Naive thymus-derived CD8-positive, alpha-beta T cell (primary cell): Measurements from ENCODE around the gene EIF5A. TPM values are rescaled to one million over a fixed set of nuclear protein-coding genes. Genes with fewer than 3 reads are reported as not detected.

Source experiments
- ATAC-seq, 2 donors: fragments of 150-1000 bp; cut with Tn5 transposase in 1 of 2; sonication (Bioruptor Pico), chemical (Tn5 transposase) in 1 of 2; 1 replicate in 1 of 2; 2 replicates in 1 of 2; pipeline ENCODE4 v1.10.0; 2021; ENCODE audit warnings: mild to moderate bottlenecking in 2 of 2, moderate library complexity in 2 of 2
- POLR2A ChIA-PET: fragments of 350-600 bp; sonication (Branson Sonifier 250); formaldehyde crosslinking; loops from one replicate; lab custom pipeline; 2021; ENCODE audit warnings: antibody characterized with exemption; lab: Charles Lee
- DNase-seq, 10 donors: peaks; one replicate each; pipeline versions ENCODE4 v3.0.0 to v3.0.0-alpha.2; 2020 to 2022
- H3K27ac Mint-ChIP-seq, 10 donors: one replicate each; pipeline ENCODE4 v1.8.0; 2020 to 2022; ENCODE audit warnings: mild to moderate bottlenecking in 10 of 10, mixed read lengths in 10 of 10, moderate library complexity in 4 of 10, inconsistent platforms in 1 of 10
- H3K27me3 Mint-ChIP-seq, 5 donors: one replicate each; pipeline ENCODE4 v1.8.0; 2021 to 2022; ENCODE audit warnings: mixed read lengths in 5 of 5
- H3K36me3 Mint-ChIP-seq, 3 donors: one replicate each; pipeline ENCODE4 v1.8.0; 2020 to 2022; ENCODE audit warnings: mixed read lengths in 3 of 3, mild to moderate bottlenecking in 2 of 3, inconsistent platforms in 1 of 3
- H3K4me1 Mint-ChIP-seq, 4 donors: one replicate each; pipeline ENCODE4 v1.8.0; 2021 to 2022; ENCODE audit warnings: mixed read lengths in 4 of 4
- H3K4me3 Mint-ChIP-seq, 10 donors: one replicate each; pipeline ENCODE4 v1.8.0; 2020 to 2022; ENCODE audit warnings: mild to moderate bottlenecking in 10 of 10, mixed read lengths in 10 of 10, moderate library complexity in 6 of 10, inconsistent platforms in 1 of 10
- H3K9me3 Mint-ChIP-seq, 9 donors: one replicate each; pipeline ENCODE4 v1.8.0; 2020 to 2022; ENCODE audit warnings: mixed read lengths in 9 of 9, mild to moderate bottlenecking in 3 of 9, inconsistent platforms in 1 of 9, moderate library complexity in 1 of 9
- polyA plus RNA-seq, 3 donors: library from polyadenylated mRNA; unstranded; fragments of 300-500 nt; fragmentation: Illumina TruSeq; gene quantifications; one replicate each; pipeline ENCODE4 v1.2.3, GENCODE V29; 2021
- total RNA-seq, 8 experiments: library from RNA in 2 of 8; stranded (reverse) in 2 of 8; gene quantifications; one replicate each; pipeline ENCODE4 v1.2.3 and lab custom pipeline; 2021 to 2026

Gene EIF5A
- total and polyA plus RNA-seq, 5 experiments from 2014 or later, result 209 to 690 (median 327) TPM

DNA sequence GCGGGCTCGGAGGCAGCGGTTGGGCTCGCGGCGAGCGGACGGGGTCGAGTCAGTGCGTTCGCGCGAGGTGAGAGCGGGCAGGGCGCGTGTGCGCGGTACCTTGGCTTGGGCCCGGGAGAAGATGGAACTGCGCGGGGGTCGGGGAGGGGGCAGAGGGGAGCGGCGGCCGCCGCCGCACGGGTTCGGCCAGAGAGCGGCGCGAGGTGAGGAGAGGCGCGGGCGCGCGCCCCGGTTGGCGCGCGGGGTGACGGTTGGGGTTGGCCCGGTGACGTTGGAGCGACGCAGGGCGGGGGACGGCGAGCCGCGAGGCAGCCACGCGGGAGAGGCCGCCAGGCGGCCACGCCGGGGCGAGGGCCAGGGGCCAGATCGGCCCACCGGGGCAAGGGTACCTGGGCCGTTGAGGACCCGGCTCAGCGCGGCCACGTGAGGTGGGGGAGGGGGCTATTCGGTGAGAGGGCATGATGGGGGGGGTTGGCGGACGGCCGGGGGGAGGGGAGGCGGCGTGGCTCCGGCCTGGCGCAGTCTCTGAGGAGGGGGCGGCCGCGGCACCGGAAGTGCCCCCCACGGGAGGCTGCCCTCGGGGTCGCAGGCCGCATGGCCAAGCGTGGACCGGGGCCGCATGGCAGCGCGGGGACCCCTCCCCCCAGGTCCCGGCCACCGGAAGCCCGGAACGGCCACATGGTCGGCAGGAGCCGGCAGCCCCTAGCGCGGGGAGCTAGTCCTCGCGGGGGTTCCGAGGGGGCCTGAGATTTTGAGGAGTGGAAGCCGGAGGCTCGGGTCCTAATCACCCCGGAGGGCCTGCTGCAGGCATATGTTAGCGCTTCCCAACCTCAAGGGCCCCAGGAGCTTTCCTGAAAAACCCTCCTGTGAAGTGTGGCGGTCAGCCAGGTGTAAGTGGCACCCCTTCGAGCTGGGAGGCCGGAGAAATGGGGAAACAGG, 527 bp downstream of the EIF5A start:
- H3K36me3 Mint-ChIP-seq, result peaks cover 17 to 45% (median 24%) of the 10 kb centered on the region in 3 donors
- H3K4me1 Mint-ChIP-seq, result peaks cover 25 to 49% (median 45%) of the 10 kb centered on the region in 4 donors
- H3K9me3 Mint-ChIP-seq, result no peaks in the 10 kb centered on the region
- ATAC-seq (peak; percentile 2 to 4), DNase-seq (peak in 9 of 10 donors; percentile 41 to 81 (median 62))
- POLR2A ChIA-PET, result interaction anchor here (0.6 to 14.2 kb wide), 18 partner anchors 12 to 378 kb away, joined by 3 to 168 read pairs (median 4); partner anchors contain the start of genes ACAP1, NEURL4, PHF23 and PLSCR3
- H3K27ac Mint-ChIP-seq, result peak overlapping the region; percentile 96 to 100 (median 99)
- H3K4me3 Mint-ChIP-seq, result peak overlapping the region; percentile 90 to 99 (median 96)
- peaks cover 0 to 4% (median 0%) of the 10 kb centered on the region in 5 donors for H3K27me3 Mint-ChIP-seq

DNA sequence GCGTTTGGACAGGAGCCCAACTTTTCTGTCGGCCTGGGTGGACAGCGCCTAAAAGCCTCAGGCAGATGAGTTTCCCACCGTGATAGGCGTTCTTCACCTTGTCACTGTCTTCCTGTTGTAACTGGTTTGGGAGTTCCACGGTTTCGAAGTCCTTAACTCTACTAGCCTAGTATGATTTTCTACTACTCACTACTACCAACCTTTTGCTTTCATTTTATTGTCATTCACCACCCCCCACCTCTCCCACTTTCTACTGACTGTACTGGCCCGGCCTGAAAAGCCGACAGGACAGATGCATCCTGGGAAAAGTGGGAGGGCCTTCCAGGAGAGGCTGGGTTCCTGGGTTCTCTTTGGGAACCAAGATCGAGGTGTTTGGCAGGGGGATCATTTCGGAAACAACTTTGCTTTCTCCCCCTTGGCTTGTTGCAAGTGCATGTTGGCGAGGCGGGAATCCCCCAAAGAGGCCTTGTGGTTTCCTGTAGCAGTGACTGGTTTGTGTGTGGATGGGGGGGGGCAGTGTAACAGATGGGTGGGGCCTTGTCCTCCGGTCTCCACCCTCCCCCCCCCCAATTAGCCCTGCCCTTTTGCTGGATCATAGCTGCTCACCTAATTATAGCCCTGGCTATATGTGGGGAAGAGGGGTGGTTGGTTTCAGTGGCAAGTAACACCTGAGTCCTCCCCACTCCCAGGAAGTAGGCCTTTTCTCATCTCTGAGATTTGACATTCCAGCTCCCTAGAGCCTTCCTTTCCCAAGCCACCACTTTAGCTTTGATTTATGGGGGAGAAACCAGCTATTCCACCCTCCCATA, 1.4 kb downstream of the EIF5A start:
- Mint-ChIP-seq H3K9me3 (no peaks in the 10 kb centered on the region), H3K27ac (peak overlapping the region; percentile 95 to 100 (median 99)), H3K4me1 (peaks cover 26 to 57% (median 54%) of the 10 kb centered on the region in 4 donors), H3K4me3 (peak overlapping the region; percentile 90 to 99 (median 96)), H3K36me3 (peaks cover 17 to 54% (median 27%) of the 10 kb centered on the region in 3 donors), H3K27me3 (peaks cover 0 to 4% (median 0%) of the 10 kb centered on the region in 5 donors)
- POLR2A ChIA-PET, result interaction anchor here (0.6 to 14.2 kb wide), 23 partner anchors 9 to 377 kb away, joined by 3 to 168 read pairs (median 4); partner anchors contain the start of genes ACAP1, NEURL4, PHF23 and PLSCR3
- peak; percentile 26 to 40 for ATAC-seq
- DNase-seq, result peak; percentile 64 to 95 (median 90)

DNA sequence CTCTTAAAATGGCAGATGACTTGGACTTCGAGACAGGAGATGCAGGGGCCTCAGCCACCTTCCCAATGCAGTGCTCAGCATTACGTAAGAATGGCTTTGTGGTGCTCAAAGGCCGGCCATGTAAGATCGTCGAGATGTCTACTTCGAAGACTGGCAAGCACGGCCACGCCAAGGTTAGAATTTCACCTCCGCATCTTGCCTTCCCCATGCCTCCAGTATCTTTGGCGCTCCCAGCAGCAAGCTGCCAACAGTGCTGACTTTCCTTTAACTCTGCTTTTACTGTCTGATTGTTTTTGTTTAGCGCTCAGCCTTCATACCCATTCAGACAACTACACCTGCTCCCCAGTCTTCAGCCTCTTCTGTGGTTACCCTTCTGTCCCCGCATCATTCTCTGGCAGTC, 2.2 kb downstream of the EIF5A start:
- peaks cover 0 to 4% (median 0%) of the 10 kb centered on the region in 5 donors for H3K27me3 Mint-ChIP-seq
- H3K27ac Mint-ChIP-seq, result peak overlapping the region; percentile 95 to 100 (median 99)
- peaks cover 31 to 65% (median 60%) of the 10 kb centered on the region in 4 donors for H3K4me1 Mint-ChIP-seq
- POLR2A ChIA-PET, result interaction anchor here (0.6 to 14.2 kb wide), 14 partner anchors 8 to 263 kb away, joined by 3 to 168 read pairs (median 4); partner anchors contain the start of genes ACAP1, NEURL4, SLC2A4 and TMEM102
- H3K36me3 Mint-ChIP-seq, result peaks cover 17 to 59% (median 27%) of the 10 kb centered on the region in 3 donors
- DNase-seq, result no peak
- H3K4me3 Mint-ChIP-seq, result peak overlapping the region; percentile 90 to 99 (median 96)
- no peaks in the 10 kb centered on the region for H3K9me3 Mint-ChIP-seq
- no peak for ATAC-seq

GRCh38 chr17:7311110-7311705, 3.8 kb downstream of the EIF5A start:
- peaks cover 37 to 73% (median 66%) of the 10 kb centered on the region in 4 donors for H3K4me1 Mint-ChIP-seq
- no peaks in the 10 kb centered on the region for H3K9me3 Mint-ChIP-seq
- peaks cover 0 to 4% (median 0%) of the 10 kb centered on the region in 5 donors for H3K27me3 Mint-ChIP-seq
- ATAC-seq, result no peak
- peak overlapping the region; percentile 19 to 100 (median 99) for H3K27ac Mint-ChIP-seq
- H3K4me3 Mint-ChIP-seq, result peak overlapping the region in 8 of 10 donors; percentile 18 to 93 (median 71)
- H3K36me3 Mint-ChIP-seq, result peaks cover 17 to 62% (median 27%) of the 10 kb centered on the region in 3 donors
- POLR2A ChIA-PET, result interaction anchor here (2.9 to 14.2 kb wide), 4 partner anchors 10 to 39 kb away, joined by 11 to 168 read pairs (median 84); partner anchors contain the start of genes ACAP1 and NEURL4
- no peak for DNase-seq

GRCh38 chr17:7312432-7313087, 5.1 kb downstream of the EIF5A start:
- POLR2A ChIA-PET, result interaction anchor here (0.9 to 14.2 kb wide), 10 partner anchors 9 to 61 kb away, joined by 3 to 168 read pairs (median 6); partner anchors contain the start of genes ACAP1, CLDN7, CTDNEP1 and ELP5
- Mint-ChIP-seq H3K36me3 (peaks cover 17 to 67% (median 27%) of the 10 kb centered on the region in 3 donors), H3K4me1 (peaks cover 37 to 77% (median 65%) of the 10 kb centered on the region in 4 donors), H3K27ac (peak overlapping the region; percentile 81 to 97 (median 92)), H3K27me3 (no peaks in the 10 kb centered on the region), H3K9me3 (no peaks in the 10 kb centered on the region), H3K4me3 (peak overlapping the region; percentile 7 to 95 (median 78))
- no peak for ATAC-seq
- DNase-seq, result no peak

DNA sequence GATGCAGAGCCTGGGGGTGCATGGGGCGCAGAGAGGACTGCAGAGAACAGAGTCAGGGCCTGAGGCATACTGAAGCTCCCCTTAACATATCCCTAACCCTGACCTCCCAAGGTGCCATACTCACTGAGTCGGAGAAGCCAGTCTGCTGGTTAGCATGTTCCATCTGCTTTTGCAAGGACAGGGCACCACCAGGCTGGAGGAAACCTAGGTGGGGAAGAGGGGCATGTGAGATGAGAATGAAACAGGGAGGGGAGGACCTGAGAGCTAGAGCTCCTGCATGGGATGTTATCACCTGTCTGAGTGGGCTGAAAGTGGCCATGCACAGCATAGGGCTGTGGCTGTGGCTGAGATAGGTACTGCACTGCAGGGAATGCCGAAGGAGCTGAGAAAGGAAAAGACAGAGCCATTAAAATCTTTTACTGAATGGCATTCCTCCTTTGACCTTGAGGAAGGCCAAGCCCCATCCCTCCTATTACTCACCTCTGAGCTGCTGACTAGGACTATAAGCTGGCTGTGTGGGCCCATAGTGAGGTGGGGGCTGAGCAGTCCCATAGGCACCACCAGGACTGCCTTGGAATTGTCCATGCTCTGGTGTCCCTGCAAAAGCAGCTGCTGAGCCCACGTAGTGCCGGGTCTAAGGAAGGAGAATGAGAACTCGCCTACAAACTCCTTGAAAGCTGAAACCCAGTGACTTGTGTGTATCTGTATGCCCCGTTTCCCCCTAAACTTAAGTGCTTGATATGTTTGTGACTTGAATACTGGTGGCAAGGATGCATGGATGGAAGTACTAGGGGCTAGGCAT, 5.9 kb downstream of the EIF5A start:
- DNase-seq (peak in 1 of 10 donors; percentile 49), ATAC-seq (no peak)
- Mint-ChIP-seq H3K4me3 (peak overlapping the region; percentile 36 to 95 (median 84)), H3K9me3 (no peaks in the 10 kb centered on the region), H3K27ac (peak overlapping the region; percentile 81 to 97 (median 92)), H3K27me3 (no peaks in the 10 kb centered on the region), H3K4me1 (peaks cover 37 to 77% (median 66%) of the 10 kb centered on the region in 4 donors), H3K36me3 (peaks cover 17 to 69% (median 30%) of the 10 kb centered on the region in 3 donors)
- POLR2A ChIA-PET, result interaction anchor here (0.6 to 14.2 kb wide), 15 partner anchors 8 to 172 kb away, joined by 3 to 168 read pairs (median 6); partner anchors contain the start of genes ACAP1, CLDN7, CTDNEP1 and ELP5

- H3K4me1 Mint-ChIP-seq, result peaks cover 32 to 73% (median 62%) of the 10 kb centered on the region in 4 donors
- ATAC-seq, result no peak
Observed at GRCh38 chr17:7313890-7314718, 6.7 kb downstream of the EIF5A start.

DNA sequence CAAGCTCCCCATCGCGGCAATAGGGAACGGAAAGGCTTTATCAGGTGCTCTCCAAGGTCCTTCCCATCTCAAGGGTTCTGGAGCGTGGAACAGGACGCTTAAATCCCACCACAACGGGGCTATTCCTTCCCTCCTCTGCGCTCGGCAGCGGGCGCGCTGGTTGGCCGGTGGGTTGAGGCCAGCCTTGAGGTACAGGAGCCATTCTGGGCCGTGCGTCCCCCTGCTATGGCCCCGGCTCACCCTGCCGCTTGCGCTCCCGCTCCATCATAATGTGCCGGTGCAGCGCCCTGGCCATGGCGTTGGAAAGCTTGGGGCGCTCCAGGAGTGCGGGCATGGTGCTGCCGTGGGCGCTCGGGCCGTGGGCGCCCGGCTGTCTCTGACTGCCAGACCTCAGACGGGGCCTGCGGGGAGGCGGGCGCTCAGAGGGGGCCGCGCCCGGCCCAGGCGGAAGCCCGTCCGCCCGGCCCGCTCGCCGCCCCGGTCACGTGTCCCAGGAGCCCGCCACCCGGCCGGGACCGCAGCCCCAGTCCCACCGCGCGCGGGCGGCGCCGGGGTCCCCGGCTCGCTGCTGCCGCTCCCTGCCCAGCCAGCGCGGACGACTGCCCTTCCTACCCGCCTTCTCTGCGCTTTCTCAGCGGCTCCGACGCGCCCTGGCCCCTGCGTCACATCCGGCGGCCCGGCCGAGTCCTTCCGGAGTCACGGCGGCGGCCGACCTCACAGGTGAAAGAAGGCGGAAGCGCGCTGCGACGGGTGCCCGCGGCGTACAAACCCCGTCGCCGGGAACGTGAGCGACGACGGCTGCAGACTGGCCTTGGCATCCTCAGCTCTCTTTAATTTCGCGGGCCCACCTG, 7.5 kb downstream of the EIF5A start, which contains the start of gene GPS2:
GPS2 (minus strand) TSS at position 642 of the 851 bp plus-strand sequence; CDS start at position 334, 308 bp downstream.
- peak within 1 kb of the TSS; percentile 81 to 97 (median 91) for H3K4me3 Mint-ChIP-seq
- no peaks in the 10 kb centered on the region for H3K27me3 Mint-ChIP-seq
- no peaks in the 10 kb centered on the region for H3K9me3 Mint-ChIP-seq
- peaks cover 29 to 65% (median 53%) of the 10 kb centered on the region in 4 donors for H3K4me1 Mint-ChIP-seq
- peaks cover 8 to 61% (median 23%) of the 10 kb centered on the region in 3 donors for H3K36me3 Mint-ChIP-seq
- H3K27ac Mint-ChIP-seq, result peak within 1 kb of the TSS; percentile 88 to 98 (median 96)
- peak; percentile 88 to 95 (median 92) for DNase-seq
- ATAC-seq, result peak; percentile 83 to 89
- POLR2A ChIA-PET, result interaction anchor here (0.6 to 14.2 kb wide), 17 partner anchors 9 to 900 kb away, joined by 3 to 168 read pairs (median 6); partner anchors contain the start of genes ACAP1, CLDN7, NEURL4 and PLSCR3

More at GRCh38 chr17:7313890-7314718, 6.7 kb downstream of the EIF5A start:
- no peaks in the 10 kb centered on the region for H3K9me3 Mint-ChIP-seq
- peaks cover 11 to 64% (median 30%) of the 10 kb centered on the region in 3 donors for H3K36me3 Mint-ChIP-seq
- POLR2A ChIA-PET, result interaction anchor here (0.6 to 14.2 kb wide), 18 partner anchors 8 to 901 kb away, joined by 3 to 168 read pairs (median 6); partner anchors contain the start of genes ACAP1, CLDN7, CTDNEP1 and ELP5
- H3K27ac Mint-ChIP-seq, result peak overlapping the region; percentile 88 to 97 (median 92)
- H3K27me3 Mint-ChIP-seq, result no peaks in the 10 kb centered on the region
- DNase-seq, result no peak
- H3K4me3 Mint-ChIP-seq, result peak overlapping the region; percentile 72 to 95 (median 85)
